ENCODE measurements around the gene SFR1. TPM values are rescaled to one million over a fixed set of nuclear protein-coding genes. Genes with fewer than 3 reads are reported as not detected.

Gene SFR1, protein sequence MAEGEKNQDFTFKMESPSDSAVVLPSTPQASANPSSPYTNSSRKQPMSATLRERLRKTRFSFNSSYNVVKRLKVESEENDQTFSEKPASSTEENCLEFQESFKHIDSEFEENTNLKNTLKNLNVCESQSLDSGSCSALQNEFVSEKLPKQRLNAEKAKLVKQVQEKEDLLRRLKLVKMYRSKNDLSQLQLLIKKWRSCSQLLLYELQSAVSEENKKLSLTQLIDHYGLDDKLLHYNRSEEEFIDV
- total RNA-seq (1 to 10 TPM; 2.5 to 3.3 (median 3.0) TPM), polyA plus RNA-seq (1 to 10 TPM; 2.9 to 3.7 TPM)

DNA sequence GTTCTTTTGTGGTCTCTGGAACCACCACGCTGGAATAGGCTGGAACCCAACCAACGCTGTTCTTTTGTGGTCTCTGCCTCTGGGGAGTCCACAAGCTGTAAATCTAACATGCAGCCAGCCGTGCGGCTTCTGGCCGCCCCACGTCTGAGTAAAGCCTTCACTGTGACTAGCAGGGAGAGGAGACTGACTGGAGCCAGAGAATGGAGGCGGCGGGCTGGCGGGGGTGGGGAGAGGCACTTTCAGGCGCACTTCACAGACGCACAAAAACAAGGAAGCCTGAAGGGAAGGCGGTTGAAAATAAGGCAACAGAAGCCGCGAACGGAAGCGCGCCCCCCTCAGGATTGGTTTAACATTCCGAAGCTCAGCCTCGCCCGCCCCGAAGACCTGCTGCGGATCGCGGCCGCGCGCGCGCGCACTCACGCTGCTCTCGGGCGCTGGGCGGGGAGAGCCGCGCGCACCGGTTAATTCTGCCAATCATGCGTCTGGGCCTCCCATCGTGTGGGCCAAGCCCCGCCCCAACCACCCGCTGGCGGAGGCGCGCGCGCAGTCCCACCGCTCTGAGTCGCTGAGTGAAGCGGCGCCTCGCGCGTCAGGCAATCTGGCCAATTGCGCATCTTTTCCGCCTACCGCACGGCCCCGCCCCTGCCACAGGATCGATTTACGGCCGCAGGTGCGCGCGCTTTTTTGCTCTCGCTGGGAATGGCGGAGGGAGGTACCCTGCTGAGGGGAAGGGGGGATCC is at the start of gene SFR1:
TSS of gene SFR1 (plus strand) at position 687 of the 740 bp plus-strand sequence. CDS start at position 700, 13 bp downstream.
- Histone ChIP-seq H3K27ac (peak within 1 kb of the TSS; percentile 92 to 100 (median 97)), H3K9me3 (no peaks in the 10 kb centered on the region), H3K4me1 (peaks cover 0 to 8% (median 6%) of the 10 kb centered on the region in 3 donors), H3K4me3 (peak within 1 kb of the TSS; percentile 40 to 67 (median 56)), H3K36me3 (no peaks in the 10 kb centered on the region), H3K27me3 (no peaks in the 10 kb centered on the region)
- DNase-seq (peak; percentile 98 to 99 (median 99)), ATAC-seq (peak; percentile 91 to 95 (median 94)), FAIRE-seq (peak; percentile 87)
- TF ChIP-seq, protein P1, sequence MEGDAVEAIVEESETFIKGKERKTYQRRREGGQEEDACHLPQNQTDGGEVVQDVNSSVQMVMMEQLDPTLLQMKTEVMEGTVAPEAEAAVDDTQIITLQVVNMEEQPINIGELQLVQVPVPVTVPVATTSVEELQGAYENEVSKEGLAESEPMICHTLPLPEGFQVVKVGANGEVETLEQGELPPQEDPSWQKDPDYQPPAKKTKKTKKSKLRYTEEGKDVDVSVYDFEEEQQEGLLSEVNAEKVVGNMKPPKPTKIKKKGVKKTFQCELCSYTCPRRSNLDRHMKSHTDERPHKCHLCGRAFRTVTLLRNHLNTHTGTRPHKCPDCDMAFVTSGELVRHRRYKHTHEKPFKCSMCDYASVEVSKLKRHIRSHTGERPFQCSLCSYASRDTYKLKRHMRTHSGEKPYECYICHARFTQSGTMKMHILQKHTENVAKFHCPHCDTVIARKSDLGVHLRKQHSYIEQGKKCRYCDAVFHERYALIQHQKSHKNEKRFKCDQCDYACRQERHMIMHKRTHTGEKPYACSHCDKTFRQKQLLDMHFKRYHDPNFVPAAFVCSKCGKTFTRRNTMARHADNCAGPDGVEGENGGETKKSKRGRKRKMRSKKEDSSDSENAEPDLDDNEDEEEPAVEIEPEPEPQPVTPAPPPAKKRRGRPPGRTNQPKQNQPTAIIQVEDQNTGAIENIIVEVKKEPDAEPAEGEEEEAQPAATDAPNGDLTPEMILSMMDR (IDR thresholded peaks at IDR 0.05) = peak; percentile 12 to 49 (median 30)
- WGBS, 2 donors = 0% methylated on average over 60 to 67 of the region's 67 CpGs
- intact Hi-C loops (cut with DNase I) = no loop called here

DNA sequence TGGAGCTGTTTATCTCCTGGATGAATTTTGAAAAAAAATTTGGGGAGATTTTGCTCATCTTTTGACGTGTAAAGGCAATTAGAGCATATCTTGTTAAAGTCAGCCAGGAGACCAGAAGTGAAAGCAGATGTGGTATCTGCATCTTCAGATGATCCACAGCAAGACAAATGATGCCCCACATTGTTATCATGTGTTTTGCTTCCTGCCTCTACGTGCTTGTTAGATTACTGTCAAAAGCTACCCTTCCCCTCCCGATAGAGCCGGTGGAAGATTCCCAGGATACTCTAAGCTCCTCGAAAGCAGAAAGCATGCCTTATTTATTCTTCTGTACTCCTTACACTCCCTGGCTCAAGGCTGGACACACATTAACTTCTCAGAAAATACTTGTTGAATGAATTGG is 49.2 kb upstream of the SFR1 start:
- FAIRE-seq (no peak), ATAC-seq (no peak), DNase-seq (no peak)
- WGBS, 2 donors = 75% methylated on average over 5 of the region's 5 CpGs
- Histone ChIP-seq H3K4me1 (no peaks in the 10 kb centered on the region), H3K9me3 (no peaks in the 10 kb centered on the region), H3K27me3 (no peaks in the 10 kb centered on the region), H3K4me3 (no peak overlapping the region), H3K27ac (no peak overlapping the region), H3K36me3 (no peaks in the 10 kb centered on the region)
- TF ChIP-seq, protein P1 (IDR thresholded peaks at IDR 0.05) = no peak
- intact Hi-C loops (cut with DNase I) = no loop called here

DNA sequence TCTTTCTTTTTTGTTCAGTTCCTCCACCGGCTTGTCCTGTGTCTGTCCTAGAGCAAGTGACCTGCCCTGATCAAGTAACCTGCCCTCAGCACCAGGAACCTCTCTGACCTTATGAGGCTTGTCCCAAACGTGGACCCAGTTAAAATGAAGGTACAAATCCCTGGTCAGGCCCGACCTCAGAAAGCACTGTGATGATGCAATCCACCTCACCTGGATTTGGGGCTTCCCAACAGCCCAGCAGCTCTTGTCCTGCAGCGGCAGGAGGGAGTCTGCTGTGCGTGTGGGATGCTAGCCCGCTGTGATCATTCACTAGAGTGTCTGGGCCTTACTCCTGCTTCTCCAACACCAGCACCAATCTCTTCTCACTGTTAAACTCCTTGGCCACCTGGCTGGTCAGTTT is 47.5 kb upstream of the SFR1 start:
- Histone ChIP-seq H3K4me3 (no peak overlapping the region), H3K9me3 (no peaks in the 10 kb centered on the region), H3K27ac (no peak overlapping the region), H3K27me3 (no peaks in the 10 kb centered on the region), H3K4me1 (no peaks in the 10 kb centered on the region), H3K36me3 (no peaks in the 10 kb centered on the region)
- DNase-seq (no peak), ATAC-seq (no peak), FAIRE-seq (no peak)
- TF ChIP-seq, protein P1 (IDR thresholded peaks at IDR 0.05) = no peak
- intact Hi-C loops (cut with DNase I) = no loop called here
- 71 to 77% methylated on average over 6 of the region's 6 CpGs for WGBS, 2 donors

DNA sequence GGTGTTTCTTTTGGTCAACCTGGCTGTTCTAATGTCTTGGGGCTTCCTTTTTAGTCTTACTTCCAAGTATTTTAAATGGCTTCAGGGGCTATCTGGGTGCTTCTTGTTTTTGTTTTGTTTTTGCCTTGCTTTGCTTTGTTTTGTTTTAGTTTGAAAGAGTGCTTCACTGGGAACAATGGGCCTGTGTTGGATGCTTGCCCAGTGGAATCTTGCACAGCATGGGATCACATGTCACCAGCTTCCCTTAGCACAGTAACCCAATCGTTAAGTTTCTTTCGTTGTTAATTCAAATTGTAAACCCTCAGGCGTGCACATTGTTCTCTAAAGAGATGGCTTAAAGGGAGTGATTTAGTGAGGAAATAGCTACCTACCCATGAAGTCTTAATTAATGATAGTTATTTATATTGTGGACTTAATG is 45.2 kb upstream of the SFR1 start:
- Histone ChIP-seq H3K9me3 (no peaks in the 10 kb centered on the region), H3K27ac (no peak overlapping the region), H3K4me3 (no peak overlapping the region), H3K36me3 (no peaks in the 10 kb centered on the region), H3K27me3 (no peaks in the 10 kb centered on the region), H3K4me1 (no peaks in the 10 kb centered on the region)
- DNase-seq = peak in 1 of 6 donors; percentile 27
- intact Hi-C loops (cut with DNase I) = no loop called here
- FAIRE-seq = no peak
- TF ChIP-seq, protein P1 (IDR thresholded peaks at IDR 0.05) = no peak
- peak; percentile 46 to 73 (median 60) for ATAC-seq
- WGBS, 2 donors = 18 to 23% methylated on average over 3 of the region's 3 CpGs
